Pancreas (tissue), 10 donors: ENCODE measurements around the gene HIC2. TPM values are rescaled to one million over a fixed set of nuclear protein-coding genes. Genes with fewer than 3 reads are reported as not detected.
"Not testable (repeated sequence)": the region's sequence is repeated elsewhere in the genome, so short reads cannot be mapped to it uniquely, and the experiment has no call there.

Experiments used
- ATAC-seq, 4 donors: fragments of 200-7000 bp; cut with Tn5 transposase; one replicate each; pipeline versions ENCODE4 v1.8.0 to v1.9.1; 2020; ENCODE audit warnings: mild to moderate bottlenecking in 4 of 4, moderate library complexity in 4 of 4
- DNase-seq, 6 donors: peaks; one replicate each; pipeline ENCODE4 v3.0.0-alpha.2; 2020
- FAIRE-seq: peaks from 2 replicates; lab custom pipeline; 2012; peaks lifted over from hg19 to GRCh38; lab: Jason Lieb, UNC
- H3K27ac ChIP-seq, 4 donors: fragments of 200-600 bp; sonication (generic); 1 replicate in 3 of 4; 2 replicates in 1 of 4; pipeline versions ENCODE4 v1.5.0 to v1.8.0; 2020
- H3K27me3 ChIP-seq, 4 donors: fragments of 200-600 bp; one replicate each; pipeline ENCODE4 v1.8.0; 2021
- H3K36me3 ChIP-seq, 3 donors: fragments of 200-600 bp; sonication (generic) in 1 of 3; one replicate each; pipeline versions ENCODE4 v1.5.0 to v1.8.0; 2020 to 2021
- H3K4me1 ChIP-seq, 3 donors: fragments of 200-600 bp; one replicate each; pipeline ENCODE4 v1.8.0; 2021
- H3K4me3 ChIP-seq, 4 donors: fragments of 200-600 bp; sonication (generic) in 2 of 4; one replicate each; pipeline versions ENCODE4 v1.5.0 to v1.8.0; 2020 to 2021
- H3K9me3 ChIP-seq, 4 donors: fragments of 200-600 bp; one replicate each; pipeline ENCODE4 v1.8.0; 2021
- WGBS, 2 donors: extraction: QIAGEN DNeasy Blood & Tissue Kit; methylation state at CpG; one replicate each; pipeline ENCODE4 v1.1.7; 2013; 5-methylcytosine and 5-hydroxymethylcytosine counted together
- intact Hi-C, 3 donors: fragments of 100-400 bp; cut with DNase I; formaldehyde crosslinking; loops; one replicate each; pipeline versions ENCODE4 v1.11.1 to v1.14.2; 2022
- polyA plus RNA-seq, 2 donors: library from polyadenylated mRNA; stranded (reverse); fragments of 200-250 nt; gene quantifications; one replicate each; pipeline ENCODE4 v1.2.3, GENCODE V29; 2013
- total RNA-seq, 6 donors: library from RNA; stranded (reverse); fragmentation: NEBNext Ultra II Directional in 4 of 6; extraction: Animal tissue kit (Norgen Biotek cat#: 25700) in 4 of 6; gene quantifications; one replicate each; pipeline versions ENCODE4 v1.2.1 to v1.2.4, GENCODE V29; 2021 to 2023
- donor health status: healthy with polysubstance abuse.
- donor health status: DM: no; HTN: no; CAD: no; lungs with moderate emphysema.
- donor health status: DM: no; HTN: no; CAD: no.
- donor health status: control.
- donor health status: control.
- donor health status: Bipolar disorder and iron deficiency.
- donor health status: DM: yes; HTN: yes; CAD: no.
- donor health status: DM: no; HTN: no; CAD: no.
- donor health status: DM: no; HTN: no; CAD: no.
- donor health status: DM: yes; HTN: yes; CAD: no.

Gene HIC2
- total and polyA plus RNA-seq, 8 donors: 1.5 to 2.7 (median 2.1) TPM

GRCh38 chr22:21402763-21403314 is 14.3 kb upstream of the HIC2 start:
- H3K36me3 ChIP-seq, H3K4me1 ChIP-seq, H3K27ac ChIP-seq, H3K4me3 ChIP-seq, FAIRE-seq, H3K9me3 ChIP-seq, intact Hi-C loops, H3K27me3 ChIP-seq, ATAC-seq: not testable (repeated sequence)
- WGBS, 2 donors: 71 to 93% methylated on average over 1 of the region's 5 CpGs
- DNase-seq: peak in 1 of 6 donors; percentile 16

GRCh38 chr22:21407139-21407538 is 10.0 kb upstream of the HIC2 start:
- intact Hi-C loops, ATAC-seq, DNase-seq, H3K4me1 ChIP-seq, H3K27me3 ChIP-seq, H3K27ac ChIP-seq, H3K4me3 ChIP-seq, FAIRE-seq, H3K36me3 ChIP-seq, H3K9me3 ChIP-seq: not testable (repeated sequence)
- WGBS, 2 donors: no CpG with 5 or more reads among the region's 1 CpG

GRCh38 chr22:21407792-21408191 is 9.4 kb upstream of the HIC2 start:
- 50% methylated on average over 1 of the region's 4 CpGs; no CpG with 5 or more reads in 1 of the 2 donors for WGBS, 2 donors
- DNase-seq, H3K27ac ChIP-seq, H3K9me3 ChIP-seq, FAIRE-seq, H3K4me3 ChIP-seq, intact Hi-C loops, H3K4me1 ChIP-seq, H3K27me3 ChIP-seq, H3K36me3 ChIP-seq: not testable (repeated sequence)
- peak in 2 of 4 donors; percentile 38 to 40 for ATAC-seq

GRCh38 chr22:21416375-21416774 is 796 bp upstream of the HIC2 start:
- 39 to 44% methylated on average over 6 to 7 of the region's 25 CpGs for WGBS, 2 donors
- H3K27me3 ChIP-seq, H3K36me3 ChIP-seq, H3K9me3 ChIP-seq, intact Hi-C loops, H3K4me3 ChIP-seq, H3K27ac ChIP-seq, DNase-seq, H3K4me1 ChIP-seq, FAIRE-seq: not testable (repeated sequence)
- ATAC-seq: peak in 3 of 4 donors; percentile 7 to 20 (median 15)

GRCh38 chr22:21417853-21418252 is 682 bp downstream of the HIC2 start:
- FAIRE-seq, H3K9me3 ChIP-seq, H3K36me3 ChIP-seq, H3K27ac ChIP-seq, H3K4me1 ChIP-seq, intact Hi-C loops, H3K27me3 ChIP-seq: not testable (repeated sequence)
- 0 to 1% methylated on average over 10 to 18 of the region's 33 CpGs for WGBS, 2 donors
- ATAC-seq: peak in 1 of 4 donors; percentile 14
- DNase-seq: peak in 5 of 6 donors; percentile 10 to 60 (median 27)
- peak overlapping the region in 2 of 4 donors; percentile 40 to 44 for H3K4me3 ChIP-seq

- ATAC-seq, H3K4me1 ChIP-seq, H3K4me3 ChIP-seq, H3K27me3 ChIP-seq, FAIRE-seq, H3K9me3 ChIP-seq, H3K27ac ChIP-seq, intact Hi-C loops, H3K36me3 ChIP-seq: not testable (repeated sequence)
- peak in 2 of 6 donors; percentile 15 to 32 for DNase-seq
- whole genome bisulfite sequencing, 2 donors: 88 to 90% methylated on average over 5 of the region's 15 CpGs
Measured at GRCh38 chr22:21418974-21419638, 1.9 kb downstream of the HIC2 start.

- H3K4me1 ChIP-seq, H3K9me3 ChIP-seq, intact Hi-C loops, H3K27ac ChIP-seq, H3K36me3 ChIP-seq, H3K4me3 ChIP-seq, FAIRE-seq, H3K27me3 ChIP-seq: not testable (repeated sequence)
- WGBS, 2 donors: 5 to 10% methylated on average over 5 of the region's 19 CpGs
- DNase-seq (peak in 4 of 6 donors; percentile 21 to 26 (median 22)), ATAC-seq (peak; percentile 44 to 75 (median 64))
Measured at GRCh38 chr22:21420180-21420763, 3.1 kb downstream of the HIC2 start.

- H3K27ac ChIP-seq, FAIRE-seq, H3K9me3 ChIP-seq, H3K4me1 ChIP-seq, H3K36me3 ChIP-seq, intact Hi-C loops, H3K27me3 ChIP-seq, H3K4me3 ChIP-seq, DNase-seq: not testable (repeated sequence)
- ATAC-seq: peak in 3 of 4 donors; percentile 15 to 39 (median 26)
- 85% methylated on average over 2 of the region's 12 CpGs; no CpG with 5 or more reads in 1 of the 2 donors for WGBS, 2 donors
Measured at GRCh38 chr22:21424084-21424709, 7.0 kb downstream of the HIC2 start.

- H3K9me3 ChIP-seq, intact Hi-C loops, H3K36me3 ChIP-seq, FAIRE-seq, H3K4me1 ChIP-seq, H3K4me3 ChIP-seq, DNase-seq, H3K27ac ChIP-seq, H3K27me3 ChIP-seq, ATAC-seq: not testable (repeated sequence)
- WGBS, 2 donors: no CpG with 5 or more reads among the region's 15 CpGs
Measured at GRCh38 chr22:21434378-21435233, 17.4 kb downstream of the HIC2 start.

- H3K27ac ChIP-seq, H3K27me3 ChIP-seq, H3K36me3 ChIP-seq, H3K9me3 ChIP-seq, intact Hi-C loops, H3K4me1 ChIP-seq, H3K4me3 ChIP-seq: not testable (repeated sequence)
- DNase-seq: peak; percentile 2 to 48 (median 37)
- WGBS, 2 donors: 8 to 13% methylated on average over 2 to 4 of the region's 12 CpGs
- peak; percentile 39 for FAIRE-seq
- ATAC-seq: peak; percentile 71 to 81 (median 77)
Measured at GRCh38 chr22:21435998-21436810, 19.0 kb downstream of the HIC2 start.
